GM12878 (cell line): ENCODE results near the gene AEBP1. TPM values are rescaled to one million over a fixed set of nuclear protein-coding genes. Genes with fewer than 3 reads are reported as not detected.

Source experiments
- ATAC-seq: fragments of 200-7000 bp; cut with Tn5 transposase; 3 replicates; pipeline ENCODE4 v1.9.1; 2020; ENCODE audit warnings: mild to moderate bottlenecking, moderate library complexity
- BruUV-seq: library from RNA; stranded (reverse); fragments of 400-500 nt; replicated peaks from 2 replicates; lab custom pipeline; 2021; lab: Mats Ljungman, UMichigan
- CTCF ChIA-PET: fragments of 300-600 bp; sonication (Branson Sonifier 250); formaldehyde crosslinking; extraction: SDS; loops from one replicate; lab custom pipeline; 2021; ENCODE audit warnings: inconsistent platforms; lab: Yijun Ruan, JAX
- POLR2A ChIA-PET: fragments of 350-600 bp; formaldehyde crosslinking; extraction: SDS; loops from one replicate; lab custom pipeline; 2021; ENCODE audit warnings: inconsistent platforms; lab: Charles Lee
- RAD21 ChIA-PET: fragments of 300-600 bp; sonication (Branson Sonifier 250); formaldehyde crosslinking; loops from one replicate; lab custom pipeline; 2023; ENCODE audit warnings: antibody characterized with exemption; ENCODE audit not compliant: unreplicated experiment; lab: Charles Lee
- SMC1A ChIA-PET: fragments of 300-600 bp; sonication (Branson Sonifier 250); formaldehyde crosslinking; loops from one replicate; lab custom pipeline; 2023; ENCODE audit not compliant: unreplicated experiment, uncharacterized antibody; lab: Charles Lee
- DNase-seq: peaks from one replicate; pipeline ENCODE4 v3.0.0-alpha.2; 2011; ENCODE audit warnings: low read depth, low spot score
- FAIRE-seq: peaks from 3 replicates; lab custom pipeline; 2011; peaks lifted over from hg19 to GRCh38; lab: Jason Lieb, UNC
- H2AFZ ChIP-seq: 2 replicates; pipeline ENCODE4 v1.6.0; 2011; ENCODE audit warnings: low read depth, low read length, control low read depth; ENCODE audit not compliant: control insufficient read depth
- H3K27ac ChIP-seq: 2 replicates; pipeline ENCODE4 v1.5.1; 2011; ENCODE audit warnings: control low read depth; ENCODE audit not compliant: control insufficient read depth, insufficient read depth
- H3K27me3 ChIP-seq, 2 experiments: replicated peaks in 1 of 2; 2 replicates each; pipeline versions ENCODE4 v1.6.0 to v1.6.1; 2011; ENCODE audit warnings: low read length in 1 of 2; ENCODE audit not compliant: control insufficient read depth in 2 of 2, insufficient read depth in 2 of 2
- H3K36me3 ChIP-seq, 2 experiments: 2 replicates each; pipeline ENCODE4 v1.5.1; 2011; ENCODE audit warnings: low read length in 1 of 2; ENCODE audit not compliant: control insufficient read depth in 2 of 2, insufficient read depth in 2 of 2
- H3K4me1 ChIP-seq: 2 replicates; pipeline ENCODE4 v1.6.1; 2011; ENCODE audit warnings: mild to moderate bottlenecking, low read length, moderate library complexity, mixed read lengths; ENCODE audit not compliant: control insufficient read depth, insufficient read depth
- H3K4me2 ChIP-seq: 2 replicates; pipeline ENCODE4 v1.6.0; 2011; ENCODE audit warnings: control low read depth; ENCODE audit not compliant: control insufficient read depth, insufficient read depth
- H3K4me3 ChIP-seq: fragments of 200-600 bp; sonication (generic); 2 replicates; pipeline ENCODE4 v1.5.1; 2016
- H3K79me2 ChIP-seq: 2 replicates; pipeline ENCODE4 v1.6.0; 2011; ENCODE audit warnings: low read length; ENCODE audit not compliant: control insufficient read depth, insufficient read depth
- H3K9ac ChIP-seq: 2 replicates; pipeline ENCODE4 v1.8.0; 2011; ENCODE audit warnings: low read length, control low read depth, mixed read lengths; ENCODE audit not compliant: control insufficient read depth, insufficient read depth
- H3K9me3 ChIP-seq: replicated peaks from 3 replicates; pipeline ENCODE4 v1.5.1; 2011; ENCODE audit warnings: mild to moderate bottlenecking, low read length; ENCODE audit not compliant: control insufficient read depth, insufficient read depth
- H4K20me1 ChIP-seq: 2 replicates; pipeline ENCODE4 v1.6.0; 2011; ENCODE audit not compliant: control insufficient read depth, insufficient read depth
- CEBPB ChIP-seq, 2 experiments: fragments of 150-350 bp in 1 of 2; IDR thresholded peaks; 2 replicates each; pipeline ENCODE4 v1.6.1; 2012 to 2014; ENCODE audit warnings: low read depth in 2 of 2, low read length in 2 of 2, borderline replicate concordance in 1 of 2, inconsistent platforms in 1 of 2
- EED ChIP-seq: sonication (generic); IDR thresholded peaks from 2 replicates; pipeline ENCODE4 v1.6.1; 2016; ENCODE audit warnings: antibody characterized with exemption, low read depth
- GATAD2B ChIP-seq: fragments of 450-650 bp; conservative IDR thresholded peaks from 2 replicates; pipeline ENCODE4 v1.6.1; 2017; ENCODE audit warnings: low read depth, mild to moderate bottlenecking, moderate library complexity
- IRF4 ChIP-seq: IDR thresholded peaks from 2 replicates; pipeline ENCODE4 v1.6.1; 2011; ENCODE audit warnings: low read depth, low read length
- KLF5 ChIP-seq: fragments of 450-650 bp; IDR thresholded peaks from 2 replicates; pipeline ENCODE4 v1.6.1; 2014; ENCODE audit warnings: mild to moderate bottlenecking; ENCODE audit not compliant: partially characterized antibody
- MYC ChIP-seq: IDR thresholded peaks from 2 replicates; pipeline ENCODE4 v1.6.1; 2011; ENCODE audit warnings: mild to moderate bottlenecking, low read length, moderate library complexity, inconsistent platforms; ENCODE audit not compliant: insufficient read depth, insufficient replicate concordance, insufficient read length, severe bottlenecking
- POLR2A ChIP-seq: IDR thresholded peaks from 2 replicates; pipeline ENCODE4 v1.6.1; 2011; ENCODE audit warnings: low read depth, mild to moderate bottlenecking, low read length
- WGBS: methylation state at CpG from one replicate; pipeline ENCODE4 v1.1.6; 2016; ENCODE audit warnings: low lambda C conversion rate; ENCODE audit not compliant: insufficient replicate concordance, insufficient coverage; ENCODE audit errors: missing lambda C conversion rate; 5-methylcytosine and 5-hydroxymethylcytosine counted together
- in situ Hi-C: fragments of 300-500 bp; cut with MboI; formaldehyde crosslinking; loops from 9 replicates; pipeline ENCODE4 v1.14.3; 2018; ENCODE audit warnings: mixed read lengths
- intact Hi-C: fragments of 100-400 bp; cut with micrococcal nuclease; formaldehyde crosslinking; loops from one replicate; pipeline ENCODE4 v1.14.2; 2022; ENCODE audit not compliant: unreplicated experiment
- polyA plus RNA-seq, 11 experiments: library from polyadenylated mRNA; depleted of rRNA in 4 of 11; unstranded in 6 of 11; stranded (reverse) in 5 of 11; fragments of >200 nt; fragmentation: Nextera tagmentation in 4 of 11; fragmentation: Illumina TruSeq in 1 of 11; extraction: Ambion mirVana in 4 of 11; extraction: Trizol in 1 of 11; gene quantifications; 1 replicate in 1 of 11; 2 replicates in 10 of 11; pipeline versions ENCODE4 v1.2.1 to v1.2.3, GENCODE V29; 2011 to 2016; ENCODE audit warnings: inconsistent platforms in 2 of 11, missing spikeins in 2 of 11, low read depth in 1 of 11
- total RNA-seq, 4 experiments: library from RNA; depleted of rRNA in 3 of 4; stranded (reverse); fragments of >200 nt in 3 of 4; fragmentation: Illumina TruSeq in 1 of 4; extraction: Trizol in 1 of 4; gene quantifications; 2 replicates each; pipeline versions ENCODE4 v1.2.1 to v1.2.3, GENCODE V29; 2013 to 2021
- TF ChIP-seq, protein P1 (sequence below): fragments of 150-350 bp; IDR thresholded peaks from 2 replicates; pipeline ENCODE4 v1.6.1; 2016; ENCODE audit warnings: low read depth, low read length
- TF ChIP-seq, protein P2 (sequence below), 3 experiments: IDR thresholded peaks in 2 of 3; conservative IDR thresholded peaks in 1 of 3; 2 replicates each; pipeline ENCODE4 v1.5.1; 2011; ENCODE audit warnings: low read depth in 3 of 3, low read length in 3 of 3, mild to moderate bottlenecking in 3 of 3, control low read depth in 2 of 3, moderate library complexity in 2 of 3, inconsistent platforms in 1 of 3, mixed read lengths in 1 of 3; ENCODE audit not compliant: control insufficient read depth in 2 of 3, insufficient read depth in 1 of 3; ENCODE audit errors: extremely low read depth in 1 of 3

The AEBP1 gene
- total and polyA plus RNA-seq, 10 of the 15 experiments (the other 5 are each of a cell fraction or from before 2014, with no cell fraction given), result 0.06 to 0.23 (median 0.11) TPM; not detected in 5

DNA sequence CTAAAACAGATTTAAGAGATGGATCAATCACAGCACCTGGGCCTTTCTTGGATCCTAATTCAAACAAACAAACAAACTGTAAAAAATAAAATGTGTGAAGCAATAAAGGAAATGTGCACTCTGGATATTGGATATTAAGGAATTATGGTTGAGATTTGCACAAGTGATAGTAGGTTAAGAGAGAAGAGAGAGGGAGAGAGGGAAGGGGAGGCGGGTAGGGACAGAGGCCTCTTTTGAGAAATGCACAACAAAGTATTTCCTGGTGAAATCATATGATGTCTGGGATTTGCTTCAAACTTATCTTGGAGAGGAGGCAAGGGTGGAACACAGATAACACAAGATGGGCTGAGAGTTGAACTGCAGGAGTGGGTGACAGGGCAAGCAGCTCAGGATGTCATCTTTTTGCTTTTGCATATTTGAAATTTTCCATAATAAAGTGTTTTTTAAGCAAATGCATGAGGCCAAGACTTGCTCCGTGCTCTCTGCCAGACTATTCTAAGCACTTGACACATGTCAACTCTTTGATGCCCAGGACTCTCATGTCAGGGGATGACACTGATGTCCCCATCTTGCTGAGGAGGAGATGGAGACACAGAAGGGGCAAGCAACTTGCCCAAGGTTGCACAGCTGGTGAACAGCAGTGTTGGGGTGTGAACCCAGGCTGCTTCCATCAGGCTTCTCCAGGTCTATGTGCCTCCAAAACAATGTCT is 9.1 kb upstream of the AEBP1 start (continued):
- TF ChIP-seq, protein P1, sequence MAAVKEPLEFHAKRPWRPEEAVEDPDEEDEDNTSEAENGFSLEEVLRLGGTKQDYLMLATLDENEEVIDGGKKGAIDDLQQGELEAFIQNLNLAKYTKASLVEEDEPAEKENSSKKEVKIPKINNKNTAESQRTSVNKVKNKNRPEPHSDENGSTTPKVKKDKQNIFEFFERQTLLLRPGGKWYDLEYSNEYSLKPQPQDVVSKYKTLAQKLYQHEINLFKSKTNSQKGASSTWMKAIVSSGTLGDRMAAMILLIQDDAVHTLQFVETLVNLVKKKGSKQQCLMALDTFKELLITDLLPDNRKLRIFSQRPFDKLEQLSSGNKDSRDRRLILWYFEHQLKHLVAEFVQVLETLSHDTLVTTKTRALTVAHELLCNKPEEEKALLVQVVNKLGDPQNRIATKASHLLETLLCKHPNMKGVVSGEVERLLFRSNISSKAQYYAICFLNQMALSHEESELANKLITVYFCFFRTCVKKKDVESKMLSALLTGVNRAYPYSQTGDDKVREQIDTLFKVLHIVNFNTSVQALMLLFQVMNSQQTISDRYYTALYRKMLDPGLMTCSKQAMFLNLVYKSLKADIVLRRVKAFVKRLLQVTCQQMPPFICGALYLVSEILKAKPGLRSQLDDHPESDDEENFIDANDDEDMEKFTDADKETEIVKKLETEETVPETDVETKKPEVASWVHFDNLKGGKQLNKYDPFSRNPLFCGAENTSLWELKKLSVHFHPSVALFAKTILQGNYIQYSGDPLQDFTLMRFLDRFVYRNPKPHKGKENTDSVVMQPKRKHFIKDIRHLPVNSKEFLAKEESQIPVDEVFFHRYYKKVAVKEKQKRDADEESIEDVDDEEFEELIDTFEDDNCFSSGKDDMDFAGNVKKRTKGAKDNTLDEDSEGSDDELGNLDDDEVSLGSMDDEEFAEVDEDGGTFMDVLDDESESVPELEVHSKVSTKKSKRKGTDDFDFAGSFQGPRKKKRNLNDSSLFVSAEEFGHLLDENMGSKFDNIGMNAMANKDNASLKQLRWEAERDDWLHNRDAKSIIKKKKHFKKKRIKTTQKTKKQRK, result no peak
- no peak for TF ChIP-seq GATAD2B
- TF ChIP-seq CEBPB (IDR thresholded peaks at IDR 0.05; ENCODE audit: borderline replicate concordance in 1 of 2, low read depth in 2 of 2, low read length in 2 of 2), result no peak
- no peak for TF ChIP-seq IRF4

DNA sequence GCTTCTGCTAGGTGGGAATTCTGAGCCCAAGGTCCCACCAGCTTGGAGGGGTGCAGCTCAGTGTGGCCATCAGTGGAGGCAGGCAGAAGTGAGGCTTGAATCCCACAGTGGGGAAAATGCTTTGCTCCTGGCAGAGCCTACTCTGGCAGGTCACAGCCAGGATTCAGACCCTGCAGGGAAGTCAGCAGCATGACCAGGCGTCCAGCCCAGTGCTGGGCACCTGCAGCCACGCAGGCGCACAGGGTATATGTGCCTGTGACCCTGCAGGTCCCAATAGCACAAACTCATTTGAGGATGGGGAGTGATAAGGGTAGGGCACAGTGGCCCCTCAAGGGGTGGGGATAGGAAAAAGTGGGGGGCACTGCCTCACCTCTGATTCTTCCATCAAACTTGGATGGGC is 8.4 kb upstream of the AEBP1 start:
- in situ Hi-C loops (no loop called here), intact Hi-C loops (no loop called here)
- H3K9ac ChIP-seq, result no peak overlapping the region
- H3K79me2 ChIP-seq, result no peaks in the 10 kb centered on the region
- RAD21 ChIA-PET, result no interaction called here
- no peak for FAIRE-seq
- peaks cover 14% of the 10 kb centered on the region for H3K4me1 ChIP-seq
- WGBS, result 61% methylated on average over 3 of the region's 3 CpGs
- SMC1A ChIA-PET, result interaction anchor here (1.1 kb wide), 1 partner anchor 14 kb away, joined by 4 read pairs; no protein-coding TSS in a partner anchor
- CTCF ChIA-PET, result interaction anchor here (2.8 kb wide), 1 partner anchor 11 kb away, joined by 9 read pairs; no protein-coding TSS in a partner anchor
- H3K4me3 ChIP-seq, result no peak overlapping the region
- no peaks in the 10 kb centered on the region for H3K36me3 ChIP-seq
- no peak overlapping the region for H2AFZ ChIP-seq
- H3K27me3 ChIP-seq, result no peaks in the 10 kb centered on the region
- TF ChIP-seq MYC (no peak), POLR2A (no peak), KLF5 (no peak), EED (no peak)
- TF ChIP-seq, protein P2, sequence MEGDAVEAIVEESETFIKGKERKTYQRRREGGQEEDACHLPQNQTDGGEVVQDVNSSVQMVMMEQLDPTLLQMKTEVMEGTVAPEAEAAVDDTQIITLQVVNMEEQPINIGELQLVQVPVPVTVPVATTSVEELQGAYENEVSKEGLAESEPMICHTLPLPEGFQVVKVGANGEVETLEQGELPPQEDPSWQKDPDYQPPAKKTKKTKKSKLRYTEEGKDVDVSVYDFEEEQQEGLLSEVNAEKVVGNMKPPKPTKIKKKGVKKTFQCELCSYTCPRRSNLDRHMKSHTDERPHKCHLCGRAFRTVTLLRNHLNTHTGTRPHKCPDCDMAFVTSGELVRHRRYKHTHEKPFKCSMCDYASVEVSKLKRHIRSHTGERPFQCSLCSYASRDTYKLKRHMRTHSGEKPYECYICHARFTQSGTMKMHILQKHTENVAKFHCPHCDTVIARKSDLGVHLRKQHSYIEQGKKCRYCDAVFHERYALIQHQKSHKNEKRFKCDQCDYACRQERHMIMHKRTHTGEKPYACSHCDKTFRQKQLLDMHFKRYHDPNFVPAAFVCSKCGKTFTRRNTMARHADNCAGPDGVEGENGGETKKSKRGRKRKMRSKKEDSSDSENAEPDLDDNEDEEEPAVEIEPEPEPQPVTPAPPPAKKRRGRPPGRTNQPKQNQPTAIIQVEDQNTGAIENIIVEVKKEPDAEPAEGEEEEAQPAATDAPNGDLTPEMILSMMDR (IDR thresholded peaks at IDR 0.05 in 2 of 3, conservative IDR thresholded peaks at IDR 0.05 in 1 of 3; ENCODE audit: control insufficient read depth in 2 of 3, extremely low read depth in 1 of 3, insufficient read depth in 1 of 3, low read depth in 3 of 3, low read length in 3 of 3), result no peak
- POLR2A ChIA-PET, result no interaction called here
- no peak overlapping the region for H3K27ac ChIP-seq
- no peak for ATAC-seq
- no peak for DNase-seq
- H3K9me3 ChIP-seq, result no peaks in the 10 kb centered on the region
- no peak overlapping the region for H3K4me2 ChIP-seq
- no peaks in the 10 kb centered on the region for H4K20me1 ChIP-seq
- no TSS peak for BruUV-seq
